GM18909 (cell line): ENCODE measurements around the gene COMMD10.

Experiments used
- ATAC-seq: cut with Tn5 transposase; IDR thresholded peaks from one replicate; pipeline ENCODE4 v1.9.1; 2021; ENCODE audit warnings: mild to moderate bottlenecking; ENCODE audit not compliant: unreplicated experiment, poor library complexity

Gene COMMD10

GRCh38 chr5:116340799-116341198 lies 256.0 kb downstream of the COMMD10 start:
- ATAC-seq, result peak; percentile 77
